HepG2 (cell line): ENCODE measurements around the gene PIP5K1C. TPM values are rescaled to one million over a fixed set of nuclear protein-coding genes. Genes with fewer than 3 reads are reported as not detected.

Source experiments
- BATF2 ChIP-seq: sonication (generic); formaldehyde crosslinking; IDR thresholded peaks from 2 replicates; pipeline ENCODE4 v1.8.0; 2022; ENCODE audit warnings: mild to moderate bottlenecking, missing genetic modification reagents, moderate library complexity
- CREM ChIP-seq, 2 experiments: sonication (generic) in 1 of 2; formaldehyde crosslinking in 1 of 2; IDR thresholded peaks; 2 replicates each; pipeline versions ENCODE4 v1.4.0 to v1.6.1; 2016 to 2020; ENCODE audit warnings: antibody characterized with exemption in 1 of 2, mild to moderate bottlenecking in 1 of 2, missing genetic modification reagents in 1 of 2
- CSRNP2 ChIP-seq: sonication (generic); formaldehyde crosslinking; conservative IDR thresholded peaks from 2 replicates; pipeline ENCODE4 v1.8.0; 2022; ENCODE audit warnings: low read depth, missing genetic modification reagents
- DR1 ChIP-seq: sonication (generic); formaldehyde crosslinking; IDR thresholded peaks from 2 replicates; pipeline ENCODE4 v1.8.0; 2021; ENCODE audit warnings: mild to moderate bottlenecking, missing genetic modification reagents, inconsistent platforms
- FOSL2 ChIP-seq: sonication (generic); formaldehyde crosslinking; IDR thresholded peaks from 2 replicates; pipeline ENCODE4 v1.4.0; 2020; ENCODE audit warnings: missing genetic modification reagents
- FOXA3 ChIP-seq: IDR thresholded peaks from 2 replicates; pipeline ENCODE4 v1.6.1; 2016; ENCODE audit warnings: missing genetic modification reagents, missing compliant biosample characterization
- GFI1 ChIP-seq: sonication (generic); formaldehyde crosslinking; IDR thresholded peaks from 2 replicates; pipeline ENCODE4 v1.5.0; 2020; ENCODE audit warnings: missing genetic modification reagents, mild to moderate bottlenecking, borderline replicate concordance
- KLF12 ChIP-seq: sonication (generic); formaldehyde crosslinking; IDR thresholded peaks from 2 replicates; pipeline ENCODE4 v1.4.0; 2020; ENCODE audit warnings: missing genetic modification reagents, borderline replicate concordance
- NFKBIZ ChIP-seq: IDR thresholded peaks from 2 replicates; pipeline ENCODE4 v1.6.1; 2018; ENCODE audit warnings: missing genetic modification reagents, missing compliant biosample characterization
- TFAP4 ChIP-seq: sonication (generic); IDR thresholded peaks from 2 replicates; pipeline ENCODE4 v1.6.1; 2016; ENCODE audit warnings: low read depth, borderline replicate concordance
- USF2 ChIP-seq, 2 experiments: sonication (generic) in 1 of 2; formaldehyde crosslinking in 1 of 2; IDR thresholded peaks; 2 replicates each; pipeline versions ENCODE4 v1.5.1 to v1.6.1; 2011 to 2020; ENCODE audit warnings: borderline replicate concordance in 1 of 2, low read depth in 1 of 2, low read length in 1 of 2, mild to moderate bottlenecking in 1 of 2, missing genetic modification reagents in 1 of 2, moderate library complexity in 1 of 2
- ZBTB49 ChIP-seq: sonication (generic); formaldehyde crosslinking; IDR thresholded peaks from 2 replicates; pipeline ENCODE4 v1.4.0; 2020; ENCODE audit warnings: missing genetic modification reagents, borderline replicate concordance
- ZHX1 ChIP-seq: sonication (generic); formaldehyde crosslinking; IDR thresholded peaks from 2 replicates; pipeline ENCODE4 v1.8.1; 2022; ENCODE audit warnings: low read depth, mild to moderate bottlenecking, missing genetic modification reagents
- ZNF383 ChIP-seq: sonication (generic); formaldehyde crosslinking; IDR thresholded peaks from 2 replicates; pipeline ENCODE4 v1.4.0; 2020; ENCODE audit warnings: missing genetic modification reagents, mild to moderate bottlenecking, borderline replicate concordance
- ZSCAN25 ChIP-seq: sonication (generic); formaldehyde crosslinking; IDR thresholded peaks from 2 replicates; pipeline ENCODE4 v1.8.0; 2022; ENCODE audit warnings: mild to moderate bottlenecking, missing genetic modification reagents
- polyA plus RNA-seq, 8 experiments: library from polyadenylated mRNA; depleted of rRNA in 3 of 8; stranded (reverse) in 7 of 8; unstranded in 1 of 8; fragments of >200 nt; fragmentation: Illumina TruSeq in 4 of 8; extraction: Trizol in 4 of 8; gene quantifications; 2 replicates each; pipeline versions ENCODE4 v1.2.1 to v1.2.3, GENCODE V29; 2011 to 2016; ENCODE audit warnings: low read depth in 4 of 8, missing spikeins in 1 of 8, mixed read lengths in 1 of 8; ENCODE audit not compliant: insufficient read depth in 1 of 8
- total RNA-seq, 5 experiments: library from RNA; depleted of rRNA; stranded (reverse); fragments of >200 nt; fragmentation: Illumina TruSeq; extraction: Trizol; gene quantifications; 2 replicates each; pipeline ENCODE4 v1.2.3, GENCODE V29; 2016; ENCODE audit warnings: low read depth in 1 of 5

The PIP5K1C gene
- total and polyA plus RNA-seq, 2 of the 13 experiments (the other 11 are each of a cell fraction or from before 2014, with no cell fraction given) = 3.6 to 4.3 TPM

- TF ChIP-seq CSRNP2 (CRISPR knock-in tag) (no peak), ZHX1 (CRISPR knock-in tag) (0 out of 2 replicates have a peak, but pooled peaks have one; percentile 71), NFKBIZ (CRISPR knock-in tag) (peak; percentile 75; the same call in 1 of the 2 replicates), ZSCAN25 (CRISPR knock-in tag) (no peak; the same call in 1 of the 2 replicates), FOSL2 (0 out of 2 replicates have a peak, but pooled peaks have one; percentile 24), ZBTB49 (no peak), CREM (IDR thresholded peaks at IDR 0.05) (peak; percentile 87), CREM (CRISPR knock-in tag; IDR thresholded peaks at IDR 0.05) (no peak), FOXA3 (peak; percentile 58; the same call in 1 of the 2 replicates), KLF12 (peak; percentile 94; the same call in 1 of the 2 replicates), BATF2 (CRISPR knock-in tag) (no peak), TFAP4 (no peak; the same call in 1 of the 2 replicates), GFI1 (CRISPR knock-in tag) (no peak), USF2 (IDR thresholded peaks at IDR 0.05; ENCODE audit: low read depth, low read length) (no peak), USF2 (CRISPR knock-in tag; IDR thresholded peaks at IDR 0.05; ENCODE audit: borderline replicate concordance) (no peak), ZNF383 (CRISPR knock-in tag) (no peak), DR1 (CRISPR knock-in tag) (peak; percentile 81; the same call in 1 of the 2 replicates)
These were observed 73.6 kb downstream of the PIP5K1C start, which contains the start of gene CACTIN (continued) for GRCh38 chr19:3626473-3627350.
